Parathyroid adenoma (tissue), 2 donors: Measurements from ENCODE around the gene EDN2.

Source experiments
- H2AFZ ChIP-seq: fragments of 300-600 bp; sonication (generic); one replicate; pipeline ENCODE4 v1.7.0; 2017; ENCODE audit warnings: antibody characterized with exemption, mild to moderate bottlenecking
- H3K27ac ChIP-seq: fragments of 300-600 bp; sonication (generic); one replicate; pipeline ENCODE4 v1.7.0; 2017
- H3K27me3 ChIP-seq: fragments of 300-600 bp; sonication (generic); one replicate; pipeline ENCODE4 v1.7.0; 2017; ENCODE audit warnings: low read length; ENCODE audit not compliant: control insufficient read depth, insufficient read depth
- H3K36me3 ChIP-seq: fragments of 300-600 bp; sonication (generic); one replicate; pipeline ENCODE4 v1.7.0; 2017; ENCODE audit warnings: low read length; ENCODE audit not compliant: control insufficient read depth, insufficient read depth
- H3K4me1 ChIP-seq: fragments of 300-600 bp; sonication (generic); one replicate; pipeline ENCODE4 v1.7.0; 2017; ENCODE audit warnings: control low read depth
- H3K4me2 ChIP-seq: fragments of 300-600 bp; sonication (generic); one replicate; pipeline ENCODE4 v1.7.0; 2017; ENCODE audit warnings: low read length
- H3K4me3 ChIP-seq: fragments of 300-600 bp; sonication (generic); one replicate; pipeline ENCODE4 v1.7.0; 2017; ENCODE audit warnings: low read depth, low read length
- H3K79me2 ChIP-seq: fragments of 300-600 bp; sonication (generic); one replicate; pipeline ENCODE4 v1.7.0; 2017; ENCODE audit warnings: control low read depth
- H3K9ac ChIP-seq: fragments of 300-600 bp; sonication (generic); one replicate; pipeline ENCODE4 v1.7.0; 2017; ENCODE audit warnings: mild to moderate bottlenecking
- H3K9me3 ChIP-seq: fragments of 300-600 bp; sonication (generic); one replicate; pipeline ENCODE4 v1.7.0; 2017; ENCODE audit warnings: low read length; ENCODE audit not compliant: control insufficient read depth
- CTCF ChIP-seq: fragments of 300-600 bp; sonication (generic); IDR thresholded peaks from one replicate; pipeline ENCODE4 v1.7.0; 2017; ENCODE audit warnings: antibody characterized with exemption, mild to moderate bottlenecking
- donor health status: primary hyperparathyroidism.

Gene EDN2

GRCh38 chr1:41440321-41441085 lies 44.0 kb downstream of the EDN2 start:
- no peaks in the 10 kb centered on the region for H3K27me3 ChIP-seq
- TF ChIP-seq CTCF, result no peak
- no peak overlapping the region for H3K4me2 ChIP-seq
- H3K9me3 ChIP-seq, result no peaks in the 10 kb centered on the region
- H3K27ac ChIP-seq, result no peak overlapping the region
- H2AFZ ChIP-seq, result no peak overlapping the region
- H3K4me3 ChIP-seq, result no peak overlapping the region
- H3K79me2 ChIP-seq, result no peaks in the 10 kb centered on the region
- no peaks in the 10 kb centered on the region for H3K36me3 ChIP-seq
- no peak overlapping the region for H3K9ac ChIP-seq
- H3K4me1 ChIP-seq, result no peaks in the 10 kb centered on the region

GRCh38 chr1:41439234-41439633 lies 45.2 kb downstream of the EDN2 start:
- Histone ChIP-seq H3K9ac (no peak overlapping the region), H3K36me3 (no peaks in the 10 kb centered on the region), H3K9me3 (no peaks in the 10 kb centered on the region), H2AFZ (no peak overlapping the region), H3K79me2 (no peaks in the 10 kb centered on the region), H3K27ac (no peak overlapping the region), H3K4me3 (no peak overlapping the region), H3K27me3 (no peaks in the 10 kb centered on the region), H3K4me2 (no peak overlapping the region), H3K4me1 (no peaks in the 10 kb centered on the region)
- no peak for TF ChIP-seq CTCF

- Histone ChIP-seq H3K27me3 (no peaks in the 10 kb centered on the region), H3K4me3 (no peak overlapping the region), H3K4me1 (no peaks in the 10 kb centered on the region), H3K4me2 (no peak overlapping the region), H3K27ac (no peak overlapping the region), H3K36me3 (no peaks in the 10 kb centered on the region), H3K79me2 (no peaks in the 10 kb centered on the region), H3K9ac (no peak overlapping the region), H2AFZ (no peak overlapping the region), H3K9me3 (no peaks in the 10 kb centered on the region)
- no peak for TF ChIP-seq CTCF
These were observed 45.8 kb downstream of the EDN2 start for GRCh38 chr1:41438711-41439110.

GRCh38 chr1:41437011-41437355 lies 47.5 kb downstream of the EDN2 start:
- no peaks in the 10 kb centered on the region for H3K36me3 ChIP-seq

More at GRCh38 chr1:41437011-41437355, 47.5 kb downstream of the EDN2 start:
- no peak overlapping the region for H2AFZ ChIP-seq
- no peaks in the 10 kb centered on the region for H3K9me3 ChIP-seq
- no peak overlapping the region for H3K9ac ChIP-seq
- no peaks in the 10 kb centered on the region for H3K79me2 ChIP-seq
- H3K4me3 ChIP-seq, result no peak overlapping the region
- no peaks in the 10 kb centered on the region for H3K4me1 ChIP-seq
- TF ChIP-seq CTCF, result no peak
- H3K27me3 ChIP-seq, result no peaks in the 10 kb centered on the region
- H3K4me2 ChIP-seq, result no peak overlapping the region
- H3K27ac ChIP-seq, result no peak overlapping the region
